Osteocyte (in vitro differentiated cells): Measurements from ENCODE around the gene CLDN22. TPM values are rescaled to one million over a fixed set of nuclear protein-coding genes. Genes with fewer than 3 reads are reported as not detected.

Source experiments
- DNase-seq: peaks from one replicate; pipeline ENCODE4 v3.0.0; 2021; ENCODE audit warnings: mixed read lengths; ENCODE audit not compliant: unreplicated experiment; ENCODE audit errors: extremely low spot score
- H3K27ac Mint-ChIP-seq: one replicate; pipeline ENCODE4 v1.8.0; 2021; ENCODE audit warnings: mild to moderate bottlenecking, mixed read lengths; ENCODE audit not compliant: unreplicated experiment
- H3K27me3 Mint-ChIP-seq: one replicate; pipeline ENCODE4 v1.8.0; 2021; ENCODE audit warnings: mixed read lengths; ENCODE audit not compliant: unreplicated experiment
- H3K36me3 Mint-ChIP-seq: one replicate; pipeline ENCODE4 v1.8.0; 2021; ENCODE audit warnings: mixed read lengths; ENCODE audit not compliant: unreplicated experiment
- H3K4me1 Mint-ChIP-seq: one replicate; pipeline ENCODE4 v1.8.0; 2021; ENCODE audit warnings: mixed read lengths; ENCODE audit not compliant: unreplicated experiment
- H3K4me3 Mint-ChIP-seq: one replicate; pipeline ENCODE4 v1.8.0; 2021; ENCODE audit warnings: mild to moderate bottlenecking, moderate library complexity, mixed read lengths; ENCODE audit not compliant: unreplicated experiment
- H3K9me3 Mint-ChIP-seq: one replicate; pipeline ENCODE4 v1.8.0; 2021; ENCODE audit warnings: mixed read lengths; ENCODE audit not compliant: unreplicated experiment
- CTCF ChIP-seq: fragments of 200-600 bp; sonication (generic); IDR thresholded peaks from 2 replicates; pipeline ENCODE4 v1.5.0; 2021; ENCODE audit warnings: antibody characterized with exemption, mild to moderate bottlenecking, moderate library complexity
- total RNA-seq: library from RNA; stranded (reverse); gene quantifications from 2 replicates; pipeline ENCODE4 v1.2.1, GENCODE V29; 2021

Gene CLDN22
- total RNA-seq, 1 donor from 2014 or later = not detected

DNA sequence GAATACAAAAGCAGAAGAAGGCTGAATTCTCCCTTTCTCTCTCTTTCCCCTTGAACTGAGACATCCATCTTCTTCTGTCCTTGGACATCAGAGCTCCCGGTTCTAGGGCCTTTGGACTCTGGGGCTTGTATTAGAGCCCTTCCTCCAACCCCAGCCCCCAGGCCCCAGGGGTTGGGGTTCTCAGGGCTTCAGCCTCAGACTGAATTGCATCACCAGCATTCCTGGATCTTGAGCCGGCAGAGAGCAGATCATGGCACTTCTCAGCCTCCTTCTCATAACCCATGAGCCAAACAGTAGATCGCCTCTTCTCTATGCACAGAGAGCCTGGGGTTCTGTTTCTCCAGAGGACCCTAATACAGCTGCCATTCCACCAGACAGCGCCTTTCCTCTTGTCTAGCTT, 27.5 kb upstream of the CLDN22 start:
- TF ChIP-seq CTCF = no peak
- no peaks in the 10 kb centered on the region for H3K36me3 Mint-ChIP-seq
- no peak overlapping the region for H3K27ac Mint-ChIP-seq
- H3K27me3 Mint-ChIP-seq = no peaks in the 10 kb centered on the region
- no peak for DNase-seq
- no peak overlapping the region for H3K4me3 Mint-ChIP-seq
- peaks cover 12% of the 10 kb centered on the region for H3K4me1 Mint-ChIP-seq
- no peaks in the 10 kb centered on the region for H3K9me3 Mint-ChIP-seq

GRCh38 chr4:183347146-183347545, 27.1 kb upstream of the CLDN22 start:
- Mint-ChIP-seq H3K4me1 (peaks cover 12% of the 10 kb centered on the region), H3K27ac (no peak overlapping the region), H3K9me3 (no peaks in the 10 kb centered on the region), H3K4me3 (no peak overlapping the region), H3K27me3 (no peaks in the 10 kb centered on the region), H3K36me3 (no peaks in the 10 kb centered on the region)
- no peak for DNase-seq
- no peak for TF ChIP-seq CTCF

GRCh38 chr4:183345261-183345660, 25.2 kb upstream of the CLDN22 start:
- H3K27ac Mint-ChIP-seq = no peak overlapping the region

GRCh38 chr4:183344523-183345255, 24.6 kb upstream of the CLDN22 start:
- no peaks in the 10 kb centered on the region for H3K9me3 Mint-ChIP-seq
- H3K4me1 Mint-ChIP-seq = peaks cover 10% of the 10 kb centered on the region
- H3K4me3 Mint-ChIP-seq = no peak overlapping the region
- no peaks in the 10 kb centered on the region for H3K36me3 Mint-ChIP-seq
- no peak for TF ChIP-seq CTCF
- DNase-seq = no peak
- no peak overlapping the region for H3K27ac Mint-ChIP-seq
- H3K27me3 Mint-ChIP-seq = no peaks in the 10 kb centered on the region

More at GRCh38 chr4:183345261-183345660, 25.2 kb upstream of the CLDN22 start:
- Mint-ChIP-seq H3K4me3 (no peak overlapping the region), H3K27me3 (no peaks in the 10 kb centered on the region), H3K4me1 (peaks cover 10% of the 10 kb centered on the region), H3K9me3 (no peaks in the 10 kb centered on the region), H3K36me3 (no peaks in the 10 kb centered on the region)
- DNase-seq = no peak
- TF ChIP-seq CTCF = no peak

GRCh38 chr4:183343730-183344129, 23.7 kb upstream of the CLDN22 start:
- no peak for DNase-seq
- H3K36me3 Mint-ChIP-seq = no peaks in the 10 kb centered on the region
- H3K27me3 Mint-ChIP-seq = no peaks in the 10 kb centered on the region
- H3K9me3 Mint-ChIP-seq = no peaks in the 10 kb centered on the region
- TF ChIP-seq CTCF = no peak
- no peak overlapping the region for H3K4me3 Mint-ChIP-seq
- H3K4me1 Mint-ChIP-seq = peaks cover 1% of the 10 kb centered on the region
- no peak overlapping the region for H3K27ac Mint-ChIP-seq
